ENCODE measurements around the gene ANKMY2.
A peak's percentile ranks its signal among the peaks of the same experiment; 100 is the strongest.

ANKMY2 gene

GRCh38 chr7:16657656-16658279 lies 12.2 kb upstream of the ANKMY2 start:
- no peak for DNase-seq

- no peak for DNase-seq
Measured at GRCh38 chr7:16656141-16656540, 10.6 kb upstream of the ANKMY2 start.

GRCh38 chr7:16655394-16655793 lies 9.8 kb upstream of the ANKMY2 start:
- no peak for DNase-seq

DNA sequence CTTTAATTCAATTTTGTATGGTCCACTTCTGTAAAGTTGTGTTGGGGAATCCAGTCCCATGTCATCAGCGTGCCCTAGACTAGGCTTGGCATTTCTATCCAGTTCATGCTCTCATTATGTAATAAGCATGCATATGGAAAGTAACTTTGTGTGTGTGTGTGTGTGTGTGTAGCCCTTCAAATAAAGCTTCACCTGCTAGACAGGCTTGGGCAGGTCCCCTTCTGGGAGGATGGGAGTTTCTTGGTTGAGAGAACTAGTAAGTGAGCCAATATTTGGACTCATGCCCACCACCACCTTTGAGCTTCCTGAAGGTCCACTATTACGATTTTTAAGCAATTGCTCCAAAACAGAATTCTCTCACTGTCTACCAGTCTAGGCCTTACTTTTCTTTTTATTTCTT lies 7.3 kb upstream of the ANKMY2 start:
- no peak for DNase-seq

DNA sequence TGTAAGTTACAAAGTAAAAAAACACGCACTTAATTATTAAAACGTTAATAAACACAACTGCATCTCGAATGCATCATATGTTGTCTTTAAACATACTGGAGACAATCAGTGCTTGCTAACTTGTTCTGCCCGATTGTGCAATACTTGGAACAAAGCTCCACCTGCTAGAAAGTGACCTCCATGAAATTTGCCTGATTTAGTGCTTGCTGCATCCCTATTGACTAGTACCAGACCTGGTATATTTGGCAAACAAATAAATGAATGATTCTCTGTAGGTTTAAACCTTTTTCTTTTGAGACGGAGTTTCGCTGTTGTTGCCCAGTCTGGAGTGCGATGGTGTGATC lies 6.7 kb upstream of the ANKMY2 start:
- DNase-seq, result no peak

DNA sequence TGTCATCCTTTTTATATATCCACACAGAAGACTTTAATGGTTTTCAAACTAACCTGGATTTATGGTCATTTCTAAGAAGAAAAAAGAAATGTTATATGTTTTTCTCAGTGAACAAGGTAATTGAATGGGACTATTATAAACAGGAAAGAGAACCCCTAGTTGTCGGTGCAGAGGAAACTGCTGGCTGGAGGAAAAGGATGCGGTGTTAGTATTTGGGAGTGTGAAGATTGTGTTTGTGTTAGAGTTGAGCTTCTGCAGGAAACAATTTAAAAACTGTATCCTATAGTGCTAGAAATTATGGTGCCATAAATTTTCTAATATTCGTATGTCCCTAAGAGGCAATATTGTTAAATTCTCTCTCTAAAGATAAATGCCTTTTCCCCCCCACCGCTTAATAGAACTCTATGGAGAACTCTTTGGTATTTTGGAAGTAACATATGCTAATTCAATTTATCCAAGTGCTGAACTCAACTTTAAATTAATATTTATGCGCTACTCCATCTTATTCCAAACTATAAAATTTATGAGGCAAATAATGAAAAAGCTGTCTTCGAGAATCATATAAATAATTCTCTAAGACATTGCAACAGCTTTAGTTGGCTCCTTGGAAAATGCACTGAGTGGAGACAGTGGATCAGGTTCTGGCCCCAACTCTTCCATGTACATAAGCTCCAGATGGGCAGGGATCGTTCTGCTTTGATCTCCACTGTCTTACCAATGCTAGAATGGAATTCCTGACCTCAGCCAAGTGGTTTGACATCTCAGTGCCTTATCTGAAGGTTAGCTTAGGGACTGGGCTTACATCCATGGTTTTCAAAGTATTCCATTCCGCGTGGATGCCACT lies 6.1 kb upstream of the ANKMY2 start:
- DNase-seq, result peak in 1 of 2 donors; percentile 75

DNA sequence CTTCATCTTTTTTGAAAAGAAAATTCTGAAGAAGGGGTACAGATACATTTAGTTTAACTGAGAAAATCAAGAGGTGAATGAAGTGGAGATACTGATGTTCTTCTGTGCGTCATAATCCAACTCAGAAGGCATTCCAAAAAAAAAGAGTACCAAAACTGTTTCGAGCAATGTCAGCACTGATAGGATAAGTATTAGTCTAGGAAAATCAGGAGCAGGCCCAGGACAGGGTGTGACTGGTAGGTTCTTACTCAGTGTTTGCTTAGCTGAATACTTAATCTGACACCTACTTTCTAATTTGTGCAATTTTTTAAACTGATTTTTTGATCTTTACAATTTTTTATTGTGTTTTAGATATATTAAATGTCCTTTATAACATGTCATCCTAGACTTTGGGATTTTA lies 4.7 kb upstream of the ANKMY2 start:
- DNase-seq, result no peak

DNA sequence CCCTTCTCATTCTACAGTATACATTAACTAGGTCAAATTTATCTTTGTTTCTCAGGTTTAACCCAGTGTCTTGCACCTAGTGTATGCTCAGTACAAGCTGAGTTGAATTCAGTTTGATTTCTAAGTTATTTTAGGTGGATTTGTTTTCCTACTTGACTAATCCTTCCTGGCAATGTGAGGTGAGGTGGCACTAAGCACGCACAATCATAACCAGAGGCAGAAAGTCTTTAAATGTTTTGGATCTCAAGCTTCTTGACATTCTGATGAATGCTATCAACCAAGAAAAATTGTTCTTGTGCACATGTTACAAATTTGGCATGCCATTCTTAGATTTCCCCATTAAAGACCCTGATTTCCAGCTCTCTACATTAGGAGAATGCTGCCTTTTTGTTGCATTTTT lies 3.6 kb upstream of the ANKMY2 start:
- no peak for DNase-seq

DNA sequence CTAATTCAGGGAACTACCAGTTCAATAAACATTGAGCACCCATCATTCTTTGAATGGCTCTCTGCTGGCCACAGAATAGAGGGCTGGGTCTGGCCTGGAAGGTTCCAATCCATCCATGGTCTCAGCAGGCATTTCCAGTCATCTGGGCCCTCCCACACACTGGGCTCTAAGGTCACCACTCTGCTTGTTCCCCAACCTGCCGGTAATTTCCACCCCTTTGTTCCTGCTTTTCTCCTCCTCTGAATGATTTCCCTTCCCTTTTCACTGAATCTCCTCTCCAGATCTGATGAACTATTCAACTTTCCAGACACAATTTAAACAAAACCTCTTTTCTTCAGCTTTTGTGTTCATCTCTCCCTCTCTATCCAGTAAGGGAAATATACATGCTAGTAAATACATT lies 3.0 kb upstream of the ANKMY2 start:
- no peak for DNase-seq

DNA sequence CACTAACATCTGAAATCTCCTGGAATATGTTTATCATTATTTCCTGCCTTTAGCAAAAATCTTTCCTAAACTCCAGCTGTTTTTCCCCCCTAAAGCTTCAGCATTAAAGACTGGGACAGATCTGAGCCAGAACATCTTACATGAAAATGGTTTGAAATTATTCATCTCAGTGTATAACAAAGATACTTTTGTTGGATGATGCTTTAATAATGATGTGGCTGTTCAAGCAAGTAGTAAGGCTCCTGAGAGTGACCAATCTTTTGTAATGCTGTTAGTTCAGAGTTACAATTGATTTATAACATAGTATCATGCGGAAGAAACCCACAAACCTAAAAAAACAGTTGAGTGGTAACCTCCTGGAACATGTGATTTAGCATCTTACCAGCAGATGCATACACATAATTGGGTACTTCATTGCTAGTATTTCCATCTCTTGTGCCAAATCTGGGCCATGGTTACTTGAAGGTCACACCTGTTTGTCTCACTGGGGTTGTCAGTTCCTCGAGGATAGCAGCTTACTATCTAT lies 1.9 kb upstream of the ANKMY2 start:
- DNase-seq, result no peak

- DNase-seq, result no peak
Measured at GRCh38 chr7:16646472-16647072, 1.0 kb upstream of the ANKMY2 start.

- DNase-seq, result peak in 1 of 2 donors; percentile 43
Measured at GRCh38 chr7:16644636-16645592, 640 bp downstream of the ANKMY2 start.

- DNase-seq, result no peak
Measured at GRCh38 chr7:16644157-16644556, 1.4 kb downstream of the ANKMY2 start.

DNA sequence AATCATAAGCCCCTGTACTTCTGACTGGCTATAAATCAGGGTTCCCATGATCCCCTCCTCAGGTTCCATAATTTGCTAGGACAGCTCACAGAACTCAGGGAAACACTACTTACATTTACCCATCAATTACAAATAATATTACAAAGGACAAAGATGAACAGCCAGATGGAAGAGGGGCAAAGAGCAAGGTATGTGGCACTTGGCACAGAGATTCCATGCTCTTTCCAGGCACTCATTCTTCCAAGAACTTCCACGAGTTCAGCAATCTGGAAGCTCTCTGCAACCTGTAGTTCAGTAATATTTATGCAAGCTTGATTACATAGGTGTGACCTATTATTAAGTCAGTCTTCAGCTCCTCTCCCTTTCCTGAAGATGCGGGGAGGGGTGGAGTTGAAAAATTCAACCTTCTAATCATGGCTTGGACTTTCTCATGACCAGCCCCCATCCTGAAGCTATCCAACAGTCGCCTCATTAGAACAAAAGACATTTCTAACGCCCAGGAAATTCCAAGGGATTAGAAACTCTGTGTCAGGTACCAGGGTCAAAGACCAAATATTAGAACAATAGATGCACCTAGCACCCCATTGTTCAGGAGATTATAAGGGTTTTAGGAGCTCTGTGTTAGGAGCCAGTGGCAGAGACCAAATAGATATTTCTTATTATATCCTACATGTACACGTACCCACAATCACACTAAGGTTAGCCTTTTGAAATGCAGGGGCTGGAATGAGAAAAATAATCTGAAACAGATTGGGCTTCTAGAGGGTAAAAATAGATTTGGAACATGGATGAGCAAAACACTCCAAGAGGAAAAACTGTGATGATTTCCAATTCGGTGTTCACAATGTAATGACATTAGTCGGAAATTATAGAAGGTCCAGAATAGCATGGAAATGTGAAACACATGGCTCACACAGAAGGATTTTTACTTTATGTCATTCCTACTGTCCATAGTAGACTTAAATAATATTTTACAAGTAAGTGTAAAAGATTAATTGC lies 7.0 kb downstream of the ANKMY2 start:
- no peak for DNase-seq

- no peak for DNase-seq
Measured at GRCh38 chr7:16637379-16637778, 8.2 kb downstream of the ANKMY2 start.

- no peak for DNase-seq
Measured at GRCh38 chr7:16636555-16637101, 8.9 kb downstream of the ANKMY2 start.

DNA sequence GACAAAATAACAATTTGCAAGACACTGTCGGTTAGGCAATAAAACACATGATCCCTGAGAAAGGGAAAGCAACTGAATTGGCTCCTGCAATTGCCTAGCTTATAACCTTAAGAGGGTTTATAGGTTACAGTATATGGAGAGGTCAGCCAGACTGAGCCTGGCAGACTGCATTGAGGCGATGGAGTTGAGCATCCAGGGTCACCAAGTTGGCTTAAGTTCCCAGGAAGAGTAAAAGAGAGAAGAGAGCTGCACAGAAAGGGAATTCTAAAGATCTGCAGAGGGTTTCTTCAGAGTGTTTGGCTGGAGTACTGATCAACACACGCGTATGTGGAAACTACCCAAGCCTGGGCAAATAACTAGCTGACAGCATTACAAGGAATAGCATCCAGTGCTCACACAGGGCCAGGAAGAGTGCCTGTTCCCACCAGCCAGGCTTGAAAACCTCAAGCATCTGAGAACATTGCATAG lies 11.2 kb downstream of the ANKMY2 start:
- DNase-seq, result no peak

GRCh38 chr7:16630654-16631053 lies 14.9 kb downstream of the ANKMY2 start:
- no peak for DNase-seq

DNA sequence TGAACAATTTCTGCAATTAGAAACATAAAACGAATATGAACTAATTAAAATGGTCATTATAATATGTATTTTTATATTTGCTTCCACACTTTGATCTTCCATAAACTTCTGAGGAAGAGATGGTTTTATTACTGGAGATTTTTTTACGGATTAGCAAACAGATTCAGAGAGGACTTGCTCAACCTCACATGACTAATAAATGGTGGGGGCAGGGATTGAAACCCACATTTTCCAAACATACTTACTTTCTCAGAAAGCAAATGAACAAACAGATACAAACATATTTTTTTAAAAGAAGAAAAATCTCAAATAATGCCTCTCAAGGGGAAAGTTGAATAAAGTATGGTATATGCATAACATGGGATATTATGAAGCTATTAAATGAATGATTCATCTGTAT lies 18.3 kb downstream of the ANKMY2 start:
- DNase-seq, result no peak

DNA sequence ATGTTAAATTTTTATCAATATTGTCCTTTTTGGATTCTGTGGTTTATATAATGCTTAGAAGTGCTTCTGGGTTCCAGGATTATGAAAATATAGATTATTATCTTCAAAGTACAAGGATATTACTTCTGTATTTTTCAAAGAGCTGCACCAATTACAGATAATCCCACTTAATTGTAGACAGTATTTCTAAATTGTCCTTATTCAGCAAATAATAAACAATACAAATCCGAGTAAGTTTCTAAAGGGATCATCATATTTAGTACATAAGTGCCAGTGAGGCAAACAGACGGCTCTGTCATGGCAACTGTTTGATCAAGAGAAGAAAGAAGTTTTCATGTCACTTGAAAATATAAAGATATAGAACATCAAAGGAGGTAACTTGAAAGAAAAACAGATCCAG lies 19.2 kb downstream of the ANKMY2 start:
- no peak for DNase-seq

DNA sequence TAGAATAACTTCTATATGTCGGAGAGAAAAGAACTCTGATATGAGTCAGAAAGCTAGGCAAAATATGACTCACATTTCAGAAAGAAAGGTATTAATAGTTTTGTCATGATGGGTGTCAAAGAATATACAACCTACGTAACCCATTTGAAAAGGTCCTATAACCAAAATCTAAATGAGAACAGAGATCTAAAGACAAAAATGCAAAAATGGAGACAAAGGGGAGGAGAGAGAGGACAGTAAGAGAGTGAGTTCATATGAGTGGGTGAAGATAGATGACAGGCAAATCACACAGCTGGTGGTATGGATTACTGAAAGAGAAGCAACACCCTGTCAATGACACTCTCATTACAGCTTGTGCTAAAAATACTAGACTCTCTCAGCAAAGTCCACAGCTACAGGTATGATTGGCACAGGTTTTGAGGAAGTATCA lies 25.6 kb downstream of the ANKMY2 start:
- no peak for DNase-seq
